ENCODE measurements around the gene UBAP2. TPM values are rescaled to one million over a fixed set of nuclear protein-coding genes. Genes with fewer than 3 reads are reported as not detected.

UBAP2 gene
- total RNA-seq, 3 donors from 2014 or later (not counting 1 experiment from before 2014, with no cell fraction given), result 30.2 to 34.4 (median 31.1) TPM

GRCh38 chr9:34037626-34038025, 11.1 kb downstream of the UBAP2 start:
- Mint-ChIP-seq H3K9me3 (no peaks in the 10 kb centered on the region), H3K4me1 (peaks cover 0 to 12% of the 10 kb centered on the region in 2 donors), H3K27ac (no peak overlapping the region), H3K27me3 (ENCODE audit: low read depth in 2 of 2) (no peaks in the 10 kb centered on the region), H3K4me3 (no peak overlapping the region), H3K36me3 (no peaks in the 10 kb centered on the region)
- no peak overlapping the region for H3K4me3 ChIP-seq (ENCODE audit: low read length)
- 100% methylated on average over 2 of the region's 2 CpGs for WGBS (ENCODE audit: insufficient coverage)
- no peak for TF ChIP-seq CTCF (IDR thresholded peaks at IDR 0.05)
- H3K36me3 ChIP-seq (ENCODE audit: control insufficient read depth, insufficient read depth, low read length), result no peaks in the 10 kb centered on the region
- no peaks in the 10 kb centered on the region for H3K9me3 ChIP-seq (ENCODE audit: control insufficient read depth, insufficient read depth, low read length)
- ATAC-seq, result no peak
- intact Hi-C loops (cut with micrococcal nuclease), result no loop called here
- no peaks in the 10 kb centered on the region for H3K27me3 ChIP-seq (ENCODE audit: control insufficient read depth, insufficient read depth, low read length)
- no peak for DNase-seq
- no peak overlapping the region for H3K27ac ChIP-seq (ENCODE audit: low read length)
- no peaks in the 10 kb centered on the region for H3K4me1 ChIP-seq (ENCODE audit: control insufficient read depth, insufficient read depth, low read length)

- peaks cover 5 to 17% of the 10 kb centered on the region in 2 donors for H3K4me1 Mint-ChIP-seq
These were observed 12.1 kb downstream of the UBAP2 start for GRCh38 chr9:34036625-34037024.

GRCh38 chr9:34035656-34036055, 13.0 kb downstream of the UBAP2 start:
- Histone ChIP-seq H3K27me3 (ENCODE audit: control insufficient read depth, insufficient read depth, low read length) (no peaks in the 10 kb centered on the region), H3K9me3 (ENCODE audit: control insufficient read depth, insufficient read depth, low read length) (no peaks in the 10 kb centered on the region), H3K36me3 (ENCODE audit: control insufficient read depth, insufficient read depth, low read length) (no peaks in the 10 kb centered on the region), H3K27ac (ENCODE audit: low read length) (no peak overlapping the region), H3K4me3 (ENCODE audit: low read length) (no peak overlapping the region), H3K4me1 (ENCODE audit: control insufficient read depth, insufficient read depth, low read length) (no peaks in the 10 kb centered on the region)
- peaks cover 5 to 17% of the 10 kb centered on the region in 2 donors for H3K4me1 Mint-ChIP-seq
- H3K9me3 Mint-ChIP-seq, result no peaks in the 10 kb centered on the region
- ATAC-seq (no peak), DNase-seq (no peak)
- no peak for TF ChIP-seq CTCF (IDR thresholded peaks at IDR 0.05)
- H3K4me3 Mint-ChIP-seq, result no peak overlapping the region
- H3K27me3 Mint-ChIP-seq (ENCODE audit: low read depth in 2 of 2), result no peaks in the 10 kb centered on the region
- WGBS (ENCODE audit: insufficient coverage), result 92% methylated on average over 3 of the region's 5 CpGs
- intact Hi-C loops (cut with micrococcal nuclease), result no loop called here
- no peak overlapping the region for H3K27ac Mint-ChIP-seq
- H3K36me3 Mint-ChIP-seq, result no peaks in the 10 kb centered on the region

More at GRCh38 chr9:34036625-34037024, 12.1 kb downstream of the UBAP2 start:
- Histone ChIP-seq H3K4me1 (ENCODE audit: control insufficient read depth, insufficient read depth, low read length) (no peaks in the 10 kb centered on the region), H3K27me3 (ENCODE audit: control insufficient read depth, insufficient read depth, low read length) (no peaks in the 10 kb centered on the region), H3K4me3 (ENCODE audit: low read length) (no peak overlapping the region), H3K9me3 (ENCODE audit: control insufficient read depth, insufficient read depth, low read length) (no peaks in the 10 kb centered on the region), H3K36me3 (ENCODE audit: control insufficient read depth, insufficient read depth, low read length) (no peaks in the 10 kb centered on the region), H3K27ac (ENCODE audit: low read length) (no peak overlapping the region)
- no peaks in the 10 kb centered on the region for H3K27me3 Mint-ChIP-seq (ENCODE audit: low read depth in 2 of 2)
- H3K27ac Mint-ChIP-seq, result no peak overlapping the region
- H3K9me3 Mint-ChIP-seq, result no peaks in the 10 kb centered on the region
- H3K36me3 Mint-ChIP-seq, result no peaks in the 10 kb centered on the region
- no peak for TF ChIP-seq CTCF (IDR thresholded peaks at IDR 0.05)
- no peak for ATAC-seq
- intact Hi-C loops (cut with micrococcal nuclease), result no loop called here
- 90% methylated on average over 3 of the region's 5 CpGs for WGBS (ENCODE audit: insufficient coverage)
- no peak overlapping the region for H3K4me3 Mint-ChIP-seq
- no peak for DNase-seq

GRCh38 chr9:34034698-34035065, 14.0 kb downstream of the UBAP2 start:
- H3K9me3 Mint-ChIP-seq, result no peaks in the 10 kb centered on the region
- 92% methylated on average over 6 of the region's 6 CpGs for WGBS (ENCODE audit: insufficient coverage)
- H3K4me3 Mint-ChIP-seq, result no peak overlapping the region
- DNase-seq (no peak), ATAC-seq (no peak)
- intact Hi-C loops (cut with micrococcal nuclease), result no loop called here
- H3K4me1 Mint-ChIP-seq, result peaks cover 5 to 17% of the 10 kb centered on the region in 2 donors
- Histone ChIP-seq H3K27ac (ENCODE audit: low read length) (no peak overlapping the region), H3K4me1 (ENCODE audit: control insufficient read depth, insufficient read depth, low read length) (no peaks in the 10 kb centered on the region), H3K36me3 (ENCODE audit: control insufficient read depth, insufficient read depth, low read length) (no peaks in the 10 kb centered on the region), H3K27me3 (ENCODE audit: control insufficient read depth, insufficient read depth, low read length) (no peaks in the 10 kb centered on the region), H3K9me3 (ENCODE audit: control insufficient read depth, insufficient read depth, low read length) (no peaks in the 10 kb centered on the region), H3K4me3 (ENCODE audit: low read length) (no peak overlapping the region)
- no peaks in the 10 kb centered on the region for H3K27me3 Mint-ChIP-seq (ENCODE audit: low read depth in 2 of 2)
- H3K27ac Mint-ChIP-seq, result no peak overlapping the region
- no peaks in the 10 kb centered on the region for H3K36me3 Mint-ChIP-seq
- no peak for TF ChIP-seq CTCF (IDR thresholded peaks at IDR 0.05)

All from natural killer cell (primary cell).